NCI-H1694 treated with DMSO at 0.1 percent for 48 hours (cell line): Measurements from ENCODE around the gene CSHL1.
"Not testable (repeated sequence)": the region's sequence is repeated elsewhere in the genome, so short reads cannot be mapped to it uniquely, and the experiment has no call there.

Experiments used
- DNase-seq: peaks from one replicate; lab custom pipeline; 2025; lab: John Stamatoyannopoulos, UW

Gene CSHL1

DNA sequence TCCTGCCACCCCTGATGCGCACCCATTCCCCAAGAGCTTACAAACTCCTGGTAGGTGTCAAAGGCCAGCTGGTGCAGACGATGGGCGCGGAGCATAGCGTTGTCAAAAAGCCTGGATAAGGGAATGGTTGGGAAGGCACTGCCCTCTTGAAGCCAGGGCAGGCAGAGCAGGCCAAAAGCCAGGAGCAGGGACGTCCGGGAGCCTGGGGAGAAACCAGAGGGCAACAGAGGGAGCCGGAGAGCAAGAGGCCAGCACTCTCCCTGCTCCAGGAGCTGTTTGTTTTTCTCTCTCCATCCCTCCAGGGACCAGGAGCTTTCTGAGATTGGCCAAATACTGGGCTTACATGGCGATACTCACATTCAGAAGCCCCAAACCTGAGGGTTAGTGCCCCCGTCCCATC, 7.2 kb upstream of the CSHL1 start:
- DNase-seq = no peak

DNA sequence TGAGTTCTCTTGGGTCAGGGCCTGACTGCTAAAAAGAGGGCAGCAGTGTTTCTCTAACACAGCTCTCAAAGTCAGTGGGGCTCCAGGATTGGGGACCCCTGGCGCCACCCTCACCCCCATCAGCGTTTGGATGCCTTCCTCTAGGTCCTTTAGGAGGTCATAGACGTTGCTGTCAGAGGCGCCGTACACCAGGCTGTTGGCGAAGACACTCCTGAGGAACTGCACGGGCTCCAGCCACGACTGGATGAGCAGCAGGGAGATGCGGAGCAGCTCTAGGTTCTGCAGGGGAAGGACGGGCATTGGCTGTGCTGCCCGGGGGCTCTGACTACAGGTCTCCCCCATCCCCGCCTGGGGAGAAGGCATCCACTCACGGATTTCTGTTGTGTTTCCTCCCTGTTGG, 6.6 kb upstream of the CSHL1 start:
- no peak for DNase-seq

DNA sequence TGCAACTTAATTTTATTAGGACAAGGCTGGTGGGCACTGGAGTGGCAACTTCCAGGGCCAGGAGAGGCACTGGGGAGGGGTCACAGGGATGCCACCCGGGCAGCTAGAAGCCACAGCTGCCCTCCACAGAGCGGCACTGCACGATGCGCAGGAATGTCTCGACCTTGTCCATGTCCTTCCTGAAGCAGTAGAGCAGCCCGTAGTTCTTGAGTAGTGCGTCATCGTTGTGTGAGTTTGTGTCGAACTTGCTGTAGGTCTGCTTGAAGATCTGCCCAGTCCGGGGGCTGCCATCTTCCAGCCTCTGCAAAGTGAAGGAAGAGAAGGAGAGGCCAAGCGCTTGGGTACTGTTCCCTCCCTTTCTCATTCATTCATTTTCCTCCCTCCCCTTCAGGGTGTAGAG, 6.1 kb upstream of the CSHL1 start:
- not testable (repeated sequence) for DNase-seq

DNA sequence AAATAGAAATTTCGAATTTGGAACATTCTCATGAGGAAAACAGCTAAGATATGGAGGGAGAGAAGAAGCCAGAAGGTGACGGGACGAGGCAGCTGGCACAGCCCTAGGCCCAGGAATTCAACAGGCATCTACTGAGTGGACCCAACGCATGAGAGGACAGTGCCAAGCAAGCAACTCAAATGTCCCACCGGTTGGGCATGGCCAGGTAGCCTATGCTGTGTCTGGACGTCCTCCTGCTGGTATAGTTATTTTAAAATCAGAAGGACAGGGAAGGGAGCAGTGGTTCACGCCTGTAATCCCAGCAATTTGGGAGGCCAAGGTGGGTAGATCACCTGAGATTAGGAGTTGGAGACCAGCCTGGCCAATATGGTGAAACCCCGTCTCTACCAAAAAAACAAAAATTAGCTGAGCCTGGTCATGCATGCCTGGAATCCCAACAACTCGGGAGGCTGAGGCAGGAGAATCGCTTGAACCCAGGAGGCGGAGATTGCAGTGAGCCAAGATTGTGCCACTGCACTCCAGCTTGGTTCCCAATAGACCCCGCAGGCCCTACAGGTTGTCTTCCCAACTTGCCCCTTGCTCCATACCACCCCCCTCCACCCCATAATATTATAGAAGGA, 5.6 kb upstream of the CSHL1 start:
- no peak for DNase-seq

GRCh38 chr17:63915753-63916152, 4.7 kb upstream of the CSHL1 start:
- not testable (repeated sequence) for DNase-seq

DNA sequence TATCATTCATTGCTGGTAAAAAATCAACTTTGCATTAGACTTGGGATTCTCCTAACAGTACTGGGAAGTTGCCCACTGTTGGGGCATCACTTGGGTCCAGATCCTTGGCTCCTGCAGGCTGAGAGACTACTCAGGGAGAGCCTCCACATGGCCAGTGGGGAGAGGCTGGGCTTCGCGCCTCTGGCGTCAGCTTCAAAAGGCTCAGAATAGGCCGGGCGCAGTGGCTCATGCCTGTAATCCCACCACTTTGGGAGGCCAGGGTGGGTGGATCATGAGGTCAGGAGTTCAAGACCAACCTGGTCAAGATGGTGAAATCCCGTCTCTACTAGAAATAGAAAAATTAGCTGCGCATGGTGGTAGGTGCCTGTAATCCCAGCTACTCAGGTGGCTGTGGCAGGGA, 3.4 kb upstream of the CSHL1 start:
- DNase-seq = no peak

DNA sequence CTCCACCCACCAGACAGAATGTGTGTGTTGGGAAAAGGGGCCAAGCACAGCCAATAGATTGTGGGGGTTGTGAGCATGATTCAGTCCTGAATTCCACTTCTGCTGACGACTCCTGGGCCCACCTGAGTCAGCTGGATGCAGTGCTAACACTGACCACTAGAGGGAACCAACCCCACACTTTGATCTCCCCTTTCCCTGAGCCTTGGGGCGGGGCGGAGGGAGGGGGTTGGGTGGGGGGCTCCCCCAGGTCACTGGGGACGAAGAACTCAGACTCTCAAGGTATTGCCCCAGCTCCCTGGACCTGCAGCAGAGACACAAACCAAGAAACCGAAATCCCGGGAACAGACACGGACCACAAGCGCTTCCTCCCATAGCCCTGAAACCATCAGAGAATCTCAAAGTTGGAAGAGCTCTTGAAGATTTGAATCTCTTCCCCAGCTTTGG, 621 bp upstream of the CSHL1 start:
- peak; percentile 6 for DNase-seq

GRCh38 chr17:63910096-63910495, 962 bp downstream of the CSHL1 start:
- no peak for DNase-seq

DNA sequence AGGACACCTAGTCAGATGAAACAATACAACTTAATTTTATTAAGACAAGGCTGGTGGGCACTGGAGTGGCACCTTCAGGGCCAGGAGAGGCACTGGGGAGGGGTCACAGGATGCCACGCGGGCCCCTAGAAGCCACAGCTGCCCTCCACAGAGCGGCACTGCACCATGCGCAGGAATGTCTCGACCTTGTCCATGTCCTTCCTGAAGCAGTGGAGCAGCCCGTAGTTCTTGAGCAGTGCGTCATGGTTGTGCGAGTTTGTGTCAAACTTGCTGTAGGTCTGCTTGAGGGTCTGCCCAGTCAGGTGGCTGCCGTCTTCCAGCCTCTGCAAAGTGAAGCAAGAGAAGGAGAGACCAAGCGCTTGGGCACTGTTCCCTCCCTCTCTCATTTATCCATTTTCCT, 1.5 kb downstream of the CSHL1 start:
- DNase-seq = not testable (repeated sequence)

DNA sequence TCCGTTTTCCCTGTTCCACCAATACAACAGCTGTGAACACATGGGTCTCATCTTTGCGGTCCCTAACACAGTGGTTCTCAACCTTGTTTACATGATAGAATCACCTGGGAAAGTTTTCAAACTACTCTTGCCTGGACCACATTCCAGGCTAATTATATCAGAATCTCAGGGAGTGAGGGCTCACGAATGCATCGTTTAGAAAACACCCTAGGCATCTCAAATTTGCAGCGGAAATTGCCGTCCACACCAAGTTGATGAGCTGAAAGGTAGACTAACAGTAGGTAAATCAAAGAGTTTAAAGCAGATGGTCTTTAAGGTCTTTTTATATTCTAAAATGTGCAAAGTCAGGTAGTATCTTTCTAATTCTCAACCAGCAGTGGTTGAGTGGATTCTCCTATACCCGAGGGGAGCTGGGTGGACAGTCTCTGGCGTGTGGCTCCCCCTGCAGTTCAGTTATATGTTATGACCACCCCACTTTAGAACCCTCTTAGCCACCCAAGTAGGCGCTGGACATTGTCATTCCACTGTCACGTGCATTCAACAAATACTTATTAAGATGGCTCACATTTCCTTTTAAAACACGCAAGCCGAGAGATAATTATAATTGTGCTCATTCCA, 3.8 kb downstream of the CSHL1 start:
- DNase-seq = not testable (repeated sequence)

DNA sequence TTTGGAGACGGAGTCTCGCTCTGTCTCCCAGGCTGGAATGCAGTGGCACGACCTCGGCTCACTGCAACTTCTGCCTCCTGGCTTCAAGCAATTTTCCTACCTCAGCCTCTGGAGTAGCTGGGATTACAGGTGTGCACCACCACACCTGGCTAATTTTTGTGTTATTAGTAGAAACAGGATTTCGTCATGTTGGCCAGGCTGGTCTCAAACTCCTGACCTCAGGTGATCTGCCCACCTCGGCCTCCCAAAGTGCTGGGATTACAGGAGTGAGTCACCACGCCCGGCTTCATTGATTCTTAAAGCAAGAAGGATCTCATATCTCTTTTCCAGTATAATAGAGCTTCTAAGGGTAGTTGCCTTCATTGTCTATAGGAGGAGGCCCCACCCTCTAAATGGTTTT, 6.3 kb downstream of the CSHL1 start:
- DNase-seq = not testable (repeated sequence)

DNA sequence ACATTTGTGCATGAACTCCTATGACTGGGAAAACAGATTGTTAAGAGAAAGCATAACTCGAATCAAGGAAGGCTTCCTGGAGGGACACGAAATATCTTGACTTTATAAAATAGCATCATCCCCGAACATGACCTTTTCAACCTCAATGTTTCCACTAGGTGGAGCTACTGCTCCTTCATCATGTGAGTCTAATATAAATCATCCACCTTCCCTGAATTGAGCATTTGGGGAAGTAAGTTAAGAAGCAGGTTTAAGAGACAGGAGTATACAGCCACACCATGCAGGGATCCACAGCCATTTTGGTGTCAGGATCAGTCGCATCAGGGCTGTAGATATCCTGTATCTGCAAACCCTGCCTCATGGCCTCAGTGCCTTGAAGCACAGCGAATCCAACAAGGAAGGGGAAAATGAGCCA, 7.3 kb downstream of the CSHL1 start:
- DNase-seq = peak; percentile 2

- peak; percentile 34 for DNase-seq
Measured at GRCh38 chr17:63901971-63902370, 9.1 kb downstream of the CSHL1 start.

DNA sequence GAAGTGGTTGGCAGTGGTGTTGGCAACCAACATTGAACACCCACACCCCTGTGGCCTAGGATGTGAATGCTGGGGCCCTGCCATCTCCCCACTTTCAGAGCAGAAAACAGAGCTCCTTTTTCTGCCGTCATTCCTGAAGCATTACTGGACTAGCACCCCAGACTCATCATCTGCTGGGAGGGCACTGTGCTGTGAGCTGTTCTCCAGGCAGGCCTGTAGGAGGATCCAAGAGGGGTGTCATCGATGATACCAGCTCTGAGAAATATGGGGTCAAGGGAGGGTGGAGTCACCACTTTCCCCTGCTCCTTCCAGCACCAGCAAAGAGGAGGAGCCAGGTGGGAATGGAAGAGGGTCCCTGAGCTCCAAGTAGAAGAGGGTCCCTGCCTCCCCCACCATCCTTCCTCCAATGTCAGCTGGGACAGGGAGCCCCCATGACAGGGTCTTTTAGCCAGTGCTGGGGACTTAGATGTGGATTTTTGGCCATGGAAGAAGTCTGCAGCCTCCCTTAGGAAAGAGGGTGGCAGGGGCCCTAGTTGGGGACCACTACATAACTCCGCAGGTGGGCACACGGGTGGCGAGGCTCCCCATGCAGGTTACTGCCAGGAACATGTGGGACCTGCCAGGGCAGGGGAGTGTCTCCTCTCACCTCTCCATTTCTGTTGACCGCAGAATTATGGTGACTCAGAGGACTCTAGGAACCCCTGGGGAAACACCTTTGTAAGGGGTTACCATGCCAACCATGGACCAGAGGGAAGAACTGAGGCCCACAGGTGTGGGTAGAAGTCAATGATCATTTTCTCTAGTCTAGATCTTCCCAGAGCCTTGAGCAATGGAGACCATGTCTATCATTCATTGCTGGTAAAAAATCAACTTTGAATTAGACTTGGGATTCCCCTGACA, 11.9 kb downstream of the CSHL1 start:
- DNase-seq = not testable (repeated sequence)

- DNase-seq = not testable (repeated sequence)
Measured at GRCh38 chr17:63896524-63897354, 14.3 kb downstream of the CSHL1 start, which contains the start of gene CSH1. Gene CSH1, minus strand, starts transcription at chr17:63896574. Its CDS starts 63 bp downstream, at chr17:63896511.

GRCh38 chr17:63894821-63895220, 16.2 kb downstream of the CSHL1 start:
- not testable (repeated sequence) for DNase-seq

DNA sequence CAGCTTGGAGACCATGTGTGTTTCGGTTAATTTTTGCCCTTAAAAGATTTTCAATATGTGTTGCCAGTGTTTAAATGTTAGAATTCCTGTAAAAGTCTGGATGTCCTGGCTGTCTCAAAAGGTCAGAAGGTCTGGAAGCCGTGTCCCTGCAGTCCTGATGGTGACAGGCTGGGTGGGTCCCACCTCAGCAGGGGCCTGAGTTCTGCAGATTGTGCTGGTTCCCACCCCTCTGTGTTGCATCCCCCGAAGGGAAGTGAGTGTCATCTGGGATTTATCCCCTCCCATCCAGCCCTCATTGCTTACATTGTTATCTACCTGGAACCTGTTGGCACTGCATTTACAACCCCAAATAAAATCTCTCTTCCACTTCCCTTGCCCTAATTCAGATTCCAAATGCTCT, 17.0 kb downstream of the CSHL1 start:
- DNase-seq = not testable (repeated sequence)

DNA sequence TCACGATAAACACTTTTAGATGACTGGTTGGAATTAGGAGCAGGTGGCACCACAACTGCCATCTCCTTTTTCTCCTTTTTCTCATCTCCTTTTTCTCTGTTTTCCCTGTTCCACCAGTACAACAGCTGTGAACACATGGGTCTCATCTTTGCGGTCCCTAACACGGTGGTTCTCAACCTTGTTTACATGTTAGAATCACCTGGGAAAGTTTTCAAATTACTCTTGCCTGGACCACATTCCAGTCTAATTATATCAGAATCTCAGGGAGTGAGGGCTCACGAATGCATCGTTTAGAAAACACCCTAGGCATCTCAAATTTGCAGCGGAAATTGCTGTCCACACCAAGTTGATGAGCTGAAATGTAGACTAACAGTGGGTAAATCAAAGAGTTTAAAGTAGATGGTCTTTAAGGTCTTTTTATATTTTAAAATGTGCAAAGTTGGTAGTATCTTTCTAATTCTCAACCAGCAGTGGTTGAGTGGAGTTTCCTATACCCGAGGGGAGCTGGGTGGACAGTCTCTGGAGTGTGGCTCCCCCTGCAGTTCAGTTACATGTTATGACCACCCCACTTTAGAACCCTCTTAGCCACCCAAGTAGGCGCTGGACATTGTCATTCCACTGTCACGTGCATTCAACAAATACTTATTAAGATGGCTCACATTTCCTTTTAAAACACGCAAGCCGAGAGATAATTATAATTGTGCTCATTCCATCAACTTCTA, 18.6 kb downstream of the CSHL1 start:
- DNase-seq = not testable (repeated sequence)

- DNase-seq = peak; percentile 34
Measured at GRCh38 chr17:63889026-63889848, 21.8 kb downstream of the CSHL1 start.

DNA sequence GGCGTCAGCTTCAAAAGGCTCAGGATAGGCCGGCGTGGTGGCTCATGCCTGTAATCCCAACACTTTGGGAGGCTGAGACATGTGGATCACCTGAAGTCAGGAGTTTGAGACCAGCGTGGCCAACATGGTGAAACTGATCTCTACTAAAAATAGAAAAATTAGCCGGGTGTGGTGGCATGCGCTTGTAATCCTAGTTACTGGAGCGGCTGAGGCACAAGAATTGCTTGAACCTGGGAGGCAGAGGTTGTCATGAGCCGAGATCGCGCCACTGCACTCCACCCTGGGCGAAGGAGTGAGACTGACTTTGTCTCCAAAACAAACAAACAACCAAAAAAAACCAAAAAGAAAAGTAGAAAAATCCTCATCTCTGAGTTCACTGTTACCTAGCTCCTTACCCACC, 25.9 kb downstream of the CSHL1 start:
- not testable (repeated sequence) for DNase-seq
